Endothelial cell of coronary artery (primary cell): ENCODE measurements around the gene RPS27A. TPM values are rescaled to one million over a fixed set of nuclear protein-coding genes. Genes with fewer than 3 reads are reported as not detected.

Experiments used
- total RNA-seq: library from RNA; depleted of rRNA; stranded (reverse); fragments of >200 nt; gene quantifications from 2 replicates; pipeline ENCODE4 v1.2.3, GENCODE V29; 2014

Gene RPS27A
- total RNA-seq: 975 and 1,075 TPM in 2 replicates

GRCh38 chr2:55232084-55232862 is at the start of gene RPS27A, which contains the start of gene CLHC1:
Gene RPS27A (plus strand): TSS chr2:55232688. CDS start chr2:55232825, 137 bp downstream.
Gene CLHC1 (minus strand): TSS chr2:55232293. CDS start chr2:55222411, 9,882 bp downstream.

GRCh38 chr2:55268907-55269644 is 36.6 kb downstream of the RPS27A start, which contains the start of gene MTIF2:
Gene MTIF2 (minus strand): TSS chr2:55269231. CDS start chr2:55263858, 5,373 bp downstream.

Other genes starting within 250 kb of the RPS27A start
- gene RTN4, start 182.2 kb upstream of the RPS27A start, total RNA-seq: 145 and 390 TPM in 2 replicates
- 5.2 and 11.3 TPM in 2 replicates for gene CLHC1, start 395 bp upstream of the RPS27A start, total RNA-seq
- gene MTIF2, start 36.5 kb downstream of the RPS27A start, total RNA-seq: 32.8 and 37.5 TPM in 2 replicates
- gene CCDC88A, start 187.2 kb downstream of the RPS27A start, total RNA-seq: 37.3 and 38.6 TPM in 2 replicates